Measurements from ENCODE around the gene NMUR1. TPM values are rescaled to one million over a fixed set of nuclear protein-coding genes. Genes with fewer than 3 reads are reported as not detected.
A peak's percentile ranks its signal among the peaks of the same experiment; 100 is the strongest.
"Not testable (repeated sequence)": the region's sequence is repeated elsewhere in the genome, so short reads cannot be mapped to it uniquely, and the experiment has no call there.

Gene NMUR1
- 1 to 10 TPM; 3.2 to 3.7 TPM for total RNA-seq
- polyA plus RNA-seq (ENCODE audit: insufficient read depth, low read depth, low replicate concordance), result 2.7 TPM
- long read RNA-seq, donor 1, partial matches to known transcripts, result 0 of 1 reads
- long read RNA-seq, donor 1, other reads (novel, unspliced or antisense), result 0 of 1 reads
- long read RNA-seq, donor 2, partial matches to known transcripts, result 0 of 1 reads
- long read RNA-seq, donor 2, other reads (novel, unspliced or antisense), result 0 of 1 reads

- intact Hi-C loops (cut with DNase I; ENCODE audit: low total_unique reads), result no loop called here
- H3K9me3 ChIP-seq, result no peaks in the 10 kb centered on the region
- H3K36me3 ChIP-seq (ENCODE audit: low read depth, missing control alignments), result no peaks in the 10 kb centered on the region
- peak; percentile 74 for DNase-seq
- H3K4me3 ChIP-seq, result peak within 1 kb of the TSS; percentile 60 to 65
- peaks cover 10% of the 10 kb centered on the region for H3K4me1 ChIP-seq
- TF ChIP-seq CTCF (IDR thresholded peaks at IDR 0.05), result peak; percentile 66 to 82 (median 78)
- TF ChIP-seq POLR2A (IDR thresholded peaks at IDR 0.05), result no peak
- peak within 1 kb of the TSS; percentile 59 to 60 for H3K27ac ChIP-seq
- no peaks in the 10 kb centered on the region for H3K27me3 ChIP-seq
- WGBS, 2 donors, result 11 to 29% methylated on average over 13 to 53 of the region's 85 CpGs
Observed at GRCh38 chr2:231530099-231531011, at the start of gene NMUR1. Gene NMUR1, minus strand, starts transcription at chr2:231530445. Its CDS starts 84 bp downstream, at chr2:231530361.

GRCh38 chr2:231579560-231579959, 49.3 kb upstream of the NMUR1 start:
- TF ChIP-seq CTCF (IDR thresholded peaks at IDR 0.05), result no peak
- TF ChIP-seq POLR2A (IDR thresholded peaks at IDR 0.05), result no peak
- intact Hi-C loops (cut with DNase I; ENCODE audit: low total_unique reads), result no loop called here
- 92 to 95% methylated on average over 3 of the region's 3 CpGs for WGBS, 2 donors

GRCh38 chr2:231578655-231579054, 48.4 kb upstream of the NMUR1 start:
- 97 to 100% methylated on average over 2 of the region's 2 CpGs for WGBS, 2 donors
- H3K4me1 ChIP-seq; H3K4me3 ChIP-seq; intact Hi-C loops (cut with DNase I; ENCODE audit: low total_unique reads); H3K36me3 ChIP-seq (ENCODE audit: low read depth, missing control alignments); H3K27me3 ChIP-seq; H3K9me3 ChIP-seq; H3K27ac ChIP-seq; DNase-seq: not testable (repeated sequence)

More at GRCh38 chr2:231579560-231579959, 49.3 kb upstream of the NMUR1 start:
- H3K27ac ChIP-seq, result no peak overlapping the region
- no peak overlapping the region for H3K4me3 ChIP-seq
- no peaks in the 10 kb centered on the region for H3K36me3 ChIP-seq (ENCODE audit: low read depth, missing control alignments)
- H3K9me3 ChIP-seq, result no peaks in the 10 kb centered on the region
- no peaks in the 10 kb centered on the region for H3K27me3 ChIP-seq
- no peaks in the 10 kb centered on the region for H3K4me1 ChIP-seq
- DNase-seq, result no peak

- Histone ChIP-seq H3K27me3 (no peaks in the 10 kb centered on the region), H3K36me3 (ENCODE audit: low read depth, missing control alignments) (no peaks in the 10 kb centered on the region), H3K4me3 (no peak overlapping the region), H3K27ac (no peak overlapping the region), H3K9me3 (no peaks in the 10 kb centered on the region), H3K4me1 (no peaks in the 10 kb centered on the region)
- intact Hi-C loops (cut with DNase I; ENCODE audit: low total_unique reads), result no loop called here
- DNase-seq, result no peak
- no peak for TF ChIP-seq POLR2A (IDR thresholded peaks at IDR 0.05)
- TF ChIP-seq CTCF (IDR thresholded peaks at IDR 0.05), result no peak
- 85 to 91% methylated on average over 3 to 4 of the region's 4 CpGs for WGBS, 2 donors
Observed at GRCh38 chr2:231576465-231576864, 46.2 kb upstream of the NMUR1 start.

- no peaks in the 10 kb centered on the region for H3K27me3 ChIP-seq
- no peak for DNase-seq
- H3K9me3 ChIP-seq, result no peaks in the 10 kb centered on the region
- no peaks in the 10 kb centered on the region for H3K36me3 ChIP-seq (ENCODE audit: low read depth, missing control alignments)
- no peak overlapping the region for H3K4me3 ChIP-seq
- TF ChIP-seq CTCF (IDR thresholded peaks at IDR 0.05) (no peak), POLR2A (IDR thresholded peaks at IDR 0.05) (no peak)
- no peaks in the 10 kb centered on the region for H3K4me1 ChIP-seq
- WGBS, 2 donors, result 81 to 93% methylated on average over 7 to 10 of the region's 10 CpGs
- intact Hi-C loops (cut with DNase I; ENCODE audit: low total_unique reads), result no loop called here
- no peak overlapping the region for H3K27ac ChIP-seq
Observed at GRCh38 chr2:231575612-231576256, 45.5 kb upstream of the NMUR1 start.

All from testis (tissue), 5 donors.